GM20431 (cell line): Measurements from ENCODE around the gene RRAGD.

ENCODE experiments used
- in situ Hi-C: fragments of 300-500 bp; cut with MseI, MboI; formaldehyde crosslinking; loops from one replicate; pipeline ENCODE4 v1.15.0; 2020; ENCODE audit warnings: low sequenced_read_pairs; ENCODE audit not compliant: unreplicated experiment

The RRAGD gene

GRCh38 chr6:89351671-89352277, 60.3 kb downstream of the RRAGD start:
- in situ Hi-C loops = no loop called here

GRCh38 chr6:89350281-89350966, 61.6 kb downstream of the RRAGD start:
- in situ Hi-C loops = no loop called here

- in situ Hi-C loops = no loop called here
These were observed 63.7 kb downstream of the RRAGD start for GRCh38 chr6:89348372-89348771.

- in situ Hi-C loops = no loop called here
These were observed 64.2 kb downstream of the RRAGD start for GRCh38 chr6:89347825-89348224.

- in situ Hi-C loops = no loop called here
These were observed 65.6 kb downstream of the RRAGD start for GRCh38 chr6:89346433-89346832.

- in situ Hi-C loops = no loop called here
These were observed 72.5 kb downstream of the RRAGD start for GRCh38 chr6:89339565-89339964.

GRCh38 chr6:89335164-89335563, 76.9 kb downstream of the RRAGD start:
- in situ Hi-C loops = no loop called here

GRCh38 chr6:89330910-89331309, 81.2 kb downstream of the RRAGD start:
- in situ Hi-C loops = no loop called here

GRCh38 chr6:89328976-89329375, 83.1 kb downstream of the RRAGD start:
- in situ Hi-C loops = no loop called here

- in situ Hi-C loops = no loop called here
These were observed 87.8 kb downstream of the RRAGD start for GRCh38 chr6:89324304-89324703.

- in situ Hi-C loops = no loop called here
These were observed 88.5 kb downstream of the RRAGD start for GRCh38 chr6:89323511-89323971.

GRCh38 chr6:89321131-89321970, 90.7 kb downstream of the RRAGD start:
- in situ Hi-C loops = no loop called here

GRCh38 chr6:89320012-89320559, 92.0 kb downstream of the RRAGD start:
- in situ Hi-C loops = no loop called here

GRCh38 chr6:89317067-89317466, 95.0 kb downstream of the RRAGD start:
- in situ Hi-C loops = no loop called here

GRCh38 chr6:89315249-89315885, 96.7 kb downstream of the RRAGD start, which contains the start of gene GABRR2:
Gene GABRR2, minus strand, starts transcription at chr6:89315299. Its CDS starts 134 bp downstream, at chr6:89315165.
- in situ Hi-C loops = no loop called here

GRCh38 chr6:89314692-89315091, 97.4 kb downstream of the RRAGD start:
- in situ Hi-C loops = no loop called here
